K562 (cell line): ENCODE data around the gene BHLHE40. TPM values are rescaled to one million over a fixed set of nuclear protein-coding genes. Genes with fewer than 3 reads are reported as not detected.

Experiments used
- ATF7 ChIP-seq: fragments of 450-650 bp; IDR thresholded peaks from 2 replicates; pipeline ENCODE4 v1.7.1; 2014; ENCODE audit warnings: mild to moderate bottlenecking, moderate library complexity
- DIDO1 ChIP-seq: fragments of 450-650 bp; IDR thresholded peaks from 2 replicates; pipeline ENCODE4 v1.6.1; 2016; ENCODE audit warnings: low read depth, missing biosample characterization, missing genetic modification characterization
- EP300 ChIP-seq: IDR thresholded peaks from 2 replicates; pipeline ENCODE4 v1.6.1; 2012; ENCODE audit warnings: low read length, improper control_type of control experiment
- ERF ChIP-seq: fragments of 450-650 bp; formaldehyde crosslinking; IDR thresholded peaks from 2 replicates; pipeline ENCODE4 v1.4.0; 2020; ENCODE audit warnings: mild to moderate bottlenecking, mixed read lengths
- FOXA3 ChIP-seq, 2 experiments: fragments of 450-650 bp in 1 of 2; sonication (generic) in 1 of 2; formaldehyde crosslinking; IDR thresholded peaks in 1 of 2; conservative IDR thresholded peaks in 1 of 2; 2 replicates each; pipeline versions ENCODE4 v1.4.0 to v1.8.0; 2020 to 2022; ENCODE audit warnings: mild to moderate bottlenecking in 2 of 2, missing genetic modification reagents in 1 of 2
- MYBL2 ChIP-seq, 2 experiments: fragments of 450-650 bp in 1 of 2; sonication (generic) in 1 of 2; formaldehyde crosslinking in 1 of 2; IDR thresholded peaks; 2 replicates each; pipeline versions ENCODE4 v1.6.1 to v1.8.1; 2017 to 2022; ENCODE audit warnings: borderline replicate concordance in 1 of 2, inconsistent platforms in 1 of 2, low read depth in 1 of 2, mild to moderate bottlenecking in 1 of 2, missing genetic modification reagents in 1 of 2, moderate library complexity in 1 of 2
- NFE2 ChIP-seq: IDR thresholded peaks from 2 replicates; pipeline ENCODE4 v1.6.1; 2014; ENCODE audit warnings: antibody characterized with exemption, low read depth
- PML ChIP-seq: IDR thresholded peaks from 2 replicates; pipeline ENCODE4 v1.6.1; 2012; ENCODE audit warnings: low read length, inconsistent platforms
- SUPT5H ChIP-seq: fragments of 450-650 bp; IDR thresholded peaks from 2 replicates; pipeline ENCODE4 v1.6.1; 2016
- ZFX ChIP-seq: sonication (generic); formaldehyde crosslinking; IDR thresholded peaks from 2 replicates; pipeline ENCODE4 v1.8.0; 2022; ENCODE audit warnings: mild to moderate bottlenecking, missing genetic modification reagents, moderate library complexity
- ZNF584 ChIP-seq: fragments of 200-800 bp; sonication (Bioruptor generic); IDR thresholded peaks from 2 replicates; pipeline ENCODE4 v1.6.1; 2016; ENCODE audit warnings: low read depth, mild to moderate bottlenecking, missing genetic modification characterization, missing compliant biosample characterization
- polyA plus RNA-seq, 8 experiments: library from polyadenylated mRNA; depleted of rRNA in 4 of 8; stranded (reverse) in 5 of 8; unstranded in 3 of 8; fragments of >200 nt; fragmentation: Nextera tagmentation in 2 of 8; fragmentation: Illumina TruSeq in 1 of 8; extraction: Ambion mirVana in 2 of 8; extraction: Trizol in 1 of 8; gene quantifications; 2 replicates each; pipeline versions ENCODE4 v1.2.1 to v1.2.3, GENCODE V29; 2011 to 2014; ENCODE audit warnings: inconsistent platforms in 1 of 8, missing spikeins in 1 of 8
- total RNA-seq, 7 experiments: library from RNA; depleted of rRNA in 6 of 7; stranded (reverse); fragments of >200 nt in 6 of 7; fragmentation: Illumina TruSeq in 2 of 7; extraction: Trizol in 2 of 7; gene quantifications; 2 replicates each; pipeline versions ENCODE4 v1.2.1 to v1.2.3, GENCODE V29; 2011 to 2021; ENCODE audit warnings: low replicate concordance in 1 of 7
- TF ChIP-seq, protein P1 (sequence below): sonication (generic); formaldehyde crosslinking; IDR thresholded peaks from 2 replicates; pipeline ENCODE4 v1.8.1; 2023; ENCODE audit warnings: missing genetic modification reagents, mild to moderate bottlenecking, borderline replicate concordance
- TF ChIP-seq, protein P2 (sequence below): fragments of 450-650 bp; IDR thresholded peaks from 2 replicates; pipeline ENCODE4 v1.6.1; 2018; ENCODE audit warnings: mild to moderate bottlenecking, low read depth; ENCODE audit not compliant: partially characterized antibody
- TF ChIP-seq, protein P3 (sequence below): sonication (generic); formaldehyde crosslinking; IDR thresholded peaks from 2 replicates; pipeline ENCODE4 v1.8.0; 2022; ENCODE audit warnings: missing genetic modification reagents, mild to moderate bottlenecking, moderate library complexity, borderline replicate concordance
- TF ChIP-seq, protein P4 (sequence below): sonication (generic); formaldehyde crosslinking; IDR thresholded peaks from 2 replicates; pipeline ENCODE4 v1.8.0; 2022; ENCODE audit warnings: missing genetic modification reagents, mild to moderate bottlenecking, borderline replicate concordance

BHLHE40 gene
- total and polyA plus RNA-seq, 9 of the 15 experiments (the other 6 are each of a cell fraction or from before 2014, with no cell fraction given): 12.0 to 83.9 (median 31.4) TPM

DNA sequence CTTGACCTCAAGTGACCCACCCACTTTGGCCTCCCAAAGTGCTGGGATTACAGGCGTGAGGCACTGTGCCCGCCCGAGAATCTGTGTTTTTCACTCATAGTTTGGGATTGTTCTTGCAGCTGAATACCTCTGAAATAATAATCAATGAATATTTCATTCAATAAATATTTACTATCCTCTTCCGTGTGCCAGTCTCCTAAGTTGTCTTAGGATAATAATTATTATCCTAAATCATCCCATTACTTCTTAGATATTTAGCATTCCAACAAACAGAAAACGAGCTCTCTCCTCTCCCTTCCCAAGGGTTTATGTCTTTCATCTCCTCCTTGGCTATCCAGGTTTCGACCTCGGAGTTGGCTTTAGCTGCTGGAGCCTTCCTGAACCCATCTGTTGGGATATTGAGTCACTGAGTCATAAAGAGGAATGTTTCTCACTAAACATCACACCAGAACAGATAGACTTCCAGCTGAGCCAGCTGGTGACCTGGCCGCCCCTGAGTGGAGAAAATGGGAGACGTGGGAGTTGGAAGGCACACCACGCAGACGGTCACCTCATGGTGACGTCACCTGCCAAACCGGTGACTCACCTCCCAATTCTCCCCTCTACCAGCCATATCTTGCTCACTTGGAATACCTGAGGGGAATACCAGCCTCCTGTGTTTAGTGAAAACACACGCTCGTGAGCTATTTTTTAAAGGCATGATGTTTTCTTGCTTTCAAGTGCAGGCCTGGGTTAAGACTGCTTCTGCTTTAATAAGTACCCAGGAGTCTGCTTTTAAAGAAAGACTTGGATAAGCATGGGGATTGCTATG is 43.9 kb downstream of the BHLHE40 start (continued):
- TF ChIP-seq EP300 (peak; percentile 92), ATF7 (peak; percentile 99), ERF (peak; percentile 48; the same call in 1 of the 2 replicates), FOXA3 (CRISPR knock-in tag; conservative IDR thresholded peaks at IDR 0.05 in 1 of 2, IDR thresholded peaks at IDR 0.05 in 1 of 2) (0 out of 4 replicates have a peak, but pooled peaks of 1 of the 2 experiments have one; percentile 41), PML (peak; percentile 68), MYBL2 (IDR thresholded peaks at IDR 0.05; ENCODE audit: low read depth) (no peak), MYBL2 (CRISPR knock-in tag; IDR thresholded peaks at IDR 0.05; ENCODE audit: borderline replicate concordance) (no peak), DIDO1 (tag) (peak; percentile 31; the same call in 1 of the 2 replicates), ZFX (CRISPR knock-in tag) (peak; percentile 37; the same call in 1 of the 2 replicates), SUPT5H (peak; percentile 28; the same call in 1 of the 2 replicates), ZNF584 (CRISPR knock-in tag) (peak; percentile 73; the same call in 1 of the 2 replicates), NFE2 (peak; percentile 58)
- TF ChIP-seq, protein P1, sequence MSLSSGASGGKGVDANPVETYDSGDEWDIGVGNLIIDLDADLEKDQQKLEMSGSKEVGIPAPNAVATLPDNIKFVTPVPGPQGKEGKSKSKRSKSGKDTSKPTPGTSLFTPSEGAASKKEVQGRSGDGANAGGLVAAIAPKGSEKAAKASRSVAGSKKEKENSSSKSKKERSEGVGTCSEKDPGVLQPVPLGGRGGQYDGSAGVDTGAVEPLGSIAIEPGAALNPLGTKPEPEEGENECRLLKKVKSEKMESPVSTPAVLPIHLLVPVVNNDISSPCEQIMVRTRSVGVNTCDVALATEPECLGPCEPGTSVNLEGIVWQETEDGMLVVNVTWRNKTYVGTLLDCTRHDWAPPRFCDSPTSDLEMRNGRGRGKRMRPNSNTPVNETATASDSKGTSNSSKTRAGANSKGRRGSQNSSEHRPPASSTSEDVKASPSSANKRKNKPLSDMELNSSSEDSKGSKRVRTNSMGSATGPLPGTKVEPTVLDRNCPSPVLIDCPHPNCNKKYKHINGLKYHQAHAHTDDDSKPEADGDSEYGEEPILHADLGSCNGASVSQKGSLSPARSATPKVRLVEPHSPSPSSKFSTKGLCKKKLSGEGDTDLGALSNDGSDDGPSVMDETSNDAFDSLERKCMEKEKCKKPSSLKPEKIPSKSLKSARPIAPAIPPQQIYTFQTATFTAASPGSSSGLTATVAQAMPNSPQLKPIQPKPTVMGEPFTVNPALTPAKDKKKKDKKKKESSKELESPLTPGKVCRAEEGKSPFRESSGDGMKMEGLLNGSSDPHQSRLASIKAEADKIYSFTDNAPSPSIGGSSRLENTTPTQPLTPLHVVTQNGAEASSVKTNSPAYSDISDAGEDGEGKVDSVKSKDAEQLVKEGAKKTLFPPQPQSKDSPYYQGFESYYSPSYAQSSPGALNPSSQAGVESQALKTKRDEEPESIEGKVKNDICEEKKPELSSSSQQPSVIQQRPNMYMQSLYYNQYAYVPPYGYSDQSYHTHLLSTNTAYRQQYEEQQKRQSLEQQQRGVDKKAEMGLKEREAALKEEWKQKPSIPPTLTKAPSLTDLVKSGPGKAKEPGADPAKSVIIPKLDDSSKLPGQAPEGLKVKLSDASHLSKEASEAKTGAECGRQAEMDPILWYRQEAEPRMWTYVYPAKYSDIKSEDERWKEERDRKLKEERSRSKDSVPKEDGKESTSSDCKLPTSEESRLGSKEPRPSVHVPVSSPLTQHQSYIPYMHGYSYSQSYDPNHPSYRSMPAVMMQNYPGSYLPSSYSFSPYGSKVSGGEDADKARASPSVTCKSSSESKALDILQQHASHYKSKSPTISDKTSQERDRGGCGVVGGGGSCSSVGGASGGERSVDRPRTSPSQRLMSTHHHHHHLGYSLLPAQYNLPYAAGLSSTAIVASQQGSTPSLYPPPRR (CRISPR knock-in tag): no peak
- TF ChIP-seq, protein P2, sequence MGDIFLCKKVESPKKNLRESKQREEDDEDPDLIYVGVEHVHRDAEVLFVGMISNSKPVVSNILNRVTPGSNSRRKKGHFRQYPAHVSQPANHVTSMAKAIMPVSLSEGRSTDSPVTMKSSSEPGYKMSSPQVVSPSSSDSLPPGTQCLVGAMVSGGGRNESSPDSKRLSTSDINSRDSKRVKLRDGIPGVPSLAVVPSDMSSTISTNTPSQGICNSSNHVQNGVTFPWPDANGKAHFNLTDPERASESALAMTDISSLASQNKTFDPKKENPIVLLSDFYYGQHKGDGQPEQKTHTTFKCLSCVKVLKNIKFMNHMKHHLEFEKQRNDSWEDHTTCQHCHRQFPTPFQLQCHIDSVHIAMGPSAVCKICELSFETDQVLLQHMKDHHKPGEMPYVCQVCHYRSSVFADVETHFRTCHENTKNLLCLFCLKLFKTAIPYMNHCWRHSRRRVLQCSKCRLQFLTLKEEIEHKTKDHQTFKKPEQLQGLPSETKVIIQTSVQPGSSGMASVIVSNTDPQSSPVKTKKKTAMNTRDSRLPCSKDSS: no peak
- TF ChIP-seq, protein P3, sequence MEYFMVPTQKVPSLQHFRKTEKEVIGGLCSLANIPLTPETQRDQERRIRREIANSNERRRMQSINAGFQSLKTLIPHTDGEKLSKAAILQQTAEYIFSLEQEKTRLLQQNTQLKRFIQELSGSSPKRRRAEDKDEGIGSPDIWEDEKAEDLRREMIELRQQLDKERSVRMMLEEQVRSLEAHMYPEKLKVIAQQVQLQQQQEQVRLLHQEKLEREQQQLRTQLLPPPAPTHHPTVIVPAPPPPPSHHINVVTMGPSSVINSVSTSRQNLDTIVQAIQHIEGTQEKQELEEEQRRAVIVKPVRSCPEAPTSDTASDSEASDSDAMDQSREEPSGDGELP (CRISPR knock-in tag): peak; percentile 99
- TF ChIP-seq, protein P4, sequence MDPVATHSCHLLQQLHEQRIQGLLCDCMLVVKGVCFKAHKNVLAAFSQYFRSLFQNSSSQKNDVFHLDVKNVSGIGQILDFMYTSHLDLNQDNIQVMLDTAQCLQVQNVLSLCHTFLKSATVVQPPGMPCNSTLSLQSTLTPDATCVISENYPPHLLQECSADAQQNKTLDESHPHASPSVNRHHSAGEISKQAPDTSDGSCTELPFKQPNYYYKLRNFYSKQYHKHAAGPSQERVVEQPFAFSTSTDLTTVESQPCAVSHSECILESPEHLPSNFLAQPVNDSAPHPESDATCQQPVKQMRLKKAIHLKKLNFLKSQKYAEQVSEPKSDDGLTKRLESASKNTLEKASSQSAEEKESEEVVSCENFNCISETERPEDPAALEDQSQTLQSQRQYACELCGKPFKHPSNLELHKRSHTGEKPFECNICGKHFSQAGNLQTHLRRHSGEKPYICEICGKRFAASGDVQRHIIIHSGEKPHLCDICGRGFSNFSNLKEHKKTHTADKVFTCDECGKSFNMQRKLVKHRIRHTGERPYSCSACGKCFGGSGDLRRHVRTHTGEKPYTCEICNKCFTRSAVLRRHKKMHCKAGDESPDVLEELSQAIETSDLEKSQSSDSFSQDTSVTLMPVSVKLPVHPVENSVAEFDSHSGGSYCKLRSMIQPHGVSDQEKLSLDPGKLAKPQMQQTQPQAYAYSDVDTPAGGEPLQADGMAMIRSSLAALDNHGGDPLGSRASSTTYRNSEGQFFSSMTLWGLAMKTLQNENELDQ (CRISPR knock-in tag): no peak
